HUES6 (cell line): ENCODE results near the gene SLC6A4.

Source experiments
- H3K27ac ChIP-seq: 2 replicates; pipeline ENCODE4 v1.7.0; 2013; ENCODE audit warnings: low read depth, mild to moderate bottlenecking, low read length, inconsistent platforms
- H3K27me3 ChIP-seq: 2 replicates; pipeline ENCODE4 v1.6.1; 2013; ENCODE audit warnings: low read length; ENCODE audit not compliant: control insufficient read depth, insufficient read depth
- H3K36me3 ChIP-seq: 2 replicates; pipeline ENCODE4 v1.6.1; 2013; ENCODE audit warnings: low read length; ENCODE audit not compliant: control insufficient read depth, insufficient read depth
- H3K4me1 ChIP-seq: 2 replicates; pipeline ENCODE4 v1.6.1; 2013; ENCODE audit warnings: low read length; ENCODE audit not compliant: control insufficient read depth, insufficient read depth
- H3K4me3 ChIP-seq: 2 replicates; pipeline ENCODE4 v1.5.1; 2013; ENCODE audit warnings: low read depth, low read length
- H3K9ac ChIP-seq: one replicate; pipeline ENCODE4 v1.6.1; 2013; ENCODE audit warnings: mild to moderate bottlenecking, low read length
- H3K9me3 ChIP-seq: 2 replicates; pipeline ENCODE4 v1.6.1; 2013; ENCODE audit warnings: low read depth, low read length; ENCODE audit not compliant: control insufficient read depth, insufficient read depth

Gene SLC6A4

DNA sequence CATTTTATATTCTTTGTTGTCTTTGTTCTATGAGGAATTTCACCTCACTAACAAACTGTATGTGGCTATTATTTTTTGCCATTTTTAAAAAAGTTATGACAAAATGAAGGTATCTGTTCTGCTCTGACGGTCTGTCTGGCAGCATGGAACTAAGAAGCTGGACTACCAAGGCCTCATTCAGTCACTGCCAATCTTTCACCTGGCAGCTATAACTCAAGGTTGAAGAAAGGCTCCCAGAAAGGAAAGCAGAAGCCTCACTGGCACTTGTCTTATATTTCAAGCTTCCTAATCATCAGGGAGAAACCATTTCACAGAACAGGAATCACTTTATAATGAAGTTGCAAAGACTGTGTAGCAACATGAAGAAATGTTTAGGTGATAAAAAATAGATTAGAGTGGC is 18.7 kb upstream of the SLC6A4 start:
- Histone ChIP-seq H3K4me1 (no peaks in the 10 kb centered on the region), H3K4me3 (no peak overlapping the region), H3K9me3 (no peaks in the 10 kb centered on the region), H3K9ac (no peak overlapping the region), H3K27ac (no peak overlapping the region), H3K27me3 (no peaks in the 10 kb centered on the region), H3K36me3 (peaks cover 55% of the 10 kb centered on the region)

DNA sequence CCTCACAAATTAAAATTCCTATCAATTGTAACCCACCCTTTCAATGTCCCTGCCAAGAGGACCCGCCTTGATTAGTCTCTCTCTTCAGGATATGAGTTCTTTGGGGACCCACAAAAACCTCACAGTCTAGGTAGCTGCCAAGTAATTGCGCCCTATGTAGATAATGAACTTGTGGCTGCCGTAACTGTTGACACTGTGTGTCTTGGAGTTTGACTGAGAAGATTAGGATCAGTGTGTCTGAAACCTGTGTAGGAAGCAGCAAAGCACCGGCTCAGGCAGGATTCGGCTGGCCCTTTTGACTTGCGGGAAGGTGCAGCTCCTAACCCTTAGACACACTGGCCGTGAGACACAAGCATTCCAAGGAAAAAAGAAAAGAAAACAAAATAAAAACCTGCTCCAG is 17.8 kb upstream of the SLC6A4 start:
- H3K27ac ChIP-seq: no peak overlapping the region
- H3K4me1 ChIP-seq: no peaks in the 10 kb centered on the region
- no peak overlapping the region for H3K4me3 ChIP-seq
- H3K27me3 ChIP-seq: no peaks in the 10 kb centered on the region
- H3K9me3 ChIP-seq: no peaks in the 10 kb centered on the region
- H3K36me3 ChIP-seq: peaks cover 59% of the 10 kb centered on the region
- H3K9ac ChIP-seq: no peak overlapping the region

DNA sequence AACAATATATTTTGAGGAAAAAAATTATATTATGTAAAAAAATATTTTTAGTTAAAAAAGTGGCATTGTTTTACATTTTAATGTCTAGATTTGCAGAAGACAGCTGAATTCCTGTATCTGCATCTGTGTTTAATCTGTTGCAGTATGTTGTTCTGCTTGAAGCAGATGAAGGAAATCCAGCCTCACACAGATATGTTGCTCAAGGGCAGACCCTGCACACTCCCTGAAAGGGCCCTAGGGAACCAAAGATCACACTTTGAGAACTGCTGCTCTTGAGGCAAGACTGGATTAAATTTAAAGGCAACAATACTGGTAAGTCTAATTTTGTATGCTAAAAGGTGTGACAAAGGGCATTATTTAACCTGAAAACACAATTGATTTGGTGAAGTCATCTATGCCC is 16.4 kb upstream of the SLC6A4 start:
- H3K36me3 ChIP-seq: peaks cover 60% of the 10 kb centered on the region
- no peaks in the 10 kb centered on the region for H3K9me3 ChIP-seq
- no peaks in the 10 kb centered on the region for H3K4me1 ChIP-seq
- H3K4me3 ChIP-seq: no peak overlapping the region
- H3K27ac ChIP-seq: no peak overlapping the region
- no peaks in the 10 kb centered on the region for H3K27me3 ChIP-seq
- no peak overlapping the region for H3K9ac ChIP-seq

DNA sequence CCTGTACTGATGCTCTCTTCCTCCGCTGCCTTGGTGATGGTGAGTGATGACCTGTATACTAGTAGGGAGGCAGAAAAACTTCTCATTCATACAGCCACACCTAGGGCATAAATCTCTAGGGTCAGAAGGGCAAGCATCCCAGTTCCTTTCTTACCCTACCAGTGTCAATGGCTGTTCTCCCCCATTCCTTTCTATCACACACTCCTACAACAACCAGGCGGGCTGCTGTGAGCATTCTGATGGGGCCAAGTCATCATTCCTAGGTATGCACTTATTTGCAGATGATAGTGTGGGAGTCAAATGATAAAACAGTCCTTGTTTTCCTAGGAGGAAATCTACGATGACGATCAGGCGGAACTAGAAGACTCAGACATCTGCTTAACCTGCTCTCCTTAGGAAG is 14.0 kb upstream of the SLC6A4 start:
- no peak overlapping the region for H3K4me3 ChIP-seq
- H3K4me1 ChIP-seq: no peaks in the 10 kb centered on the region
- H3K9me3 ChIP-seq: no peaks in the 10 kb centered on the region
- no peak overlapping the region for H3K9ac ChIP-seq
- no peak overlapping the region for H3K27ac ChIP-seq
- H3K36me3 ChIP-seq: peaks cover 54% of the 10 kb centered on the region
- no peaks in the 10 kb centered on the region for H3K27me3 ChIP-seq

DNA sequence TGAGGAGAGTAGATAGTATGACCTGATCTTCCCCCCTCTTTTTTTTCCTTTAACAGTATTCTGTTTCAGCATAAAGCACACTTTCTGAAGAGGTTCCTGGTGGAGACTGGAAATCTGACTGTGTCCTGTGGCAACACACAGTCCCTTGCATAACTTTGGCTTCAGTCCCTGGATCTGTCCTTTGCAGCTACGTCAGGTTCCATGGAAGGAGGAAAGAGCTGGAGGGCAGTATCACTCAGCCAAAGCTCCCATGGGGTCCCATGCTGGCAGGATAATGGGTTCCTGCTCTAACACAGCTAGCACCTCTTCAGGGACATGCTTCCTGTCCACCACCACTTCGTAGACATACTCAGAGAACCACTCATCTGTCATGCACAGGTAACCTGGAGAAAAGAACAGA is 13.3 kb upstream of the SLC6A4 start:
- Histone ChIP-seq H3K27ac (no peak overlapping the region), H3K36me3 (peaks cover 51% of the 10 kb centered on the region), H3K27me3 (no peaks in the 10 kb centered on the region), H3K4me3 (no peak overlapping the region), H3K4me1 (no peaks in the 10 kb centered on the region), H3K9me3 (no peaks in the 10 kb centered on the region), H3K9ac (no peak overlapping the region)

DNA sequence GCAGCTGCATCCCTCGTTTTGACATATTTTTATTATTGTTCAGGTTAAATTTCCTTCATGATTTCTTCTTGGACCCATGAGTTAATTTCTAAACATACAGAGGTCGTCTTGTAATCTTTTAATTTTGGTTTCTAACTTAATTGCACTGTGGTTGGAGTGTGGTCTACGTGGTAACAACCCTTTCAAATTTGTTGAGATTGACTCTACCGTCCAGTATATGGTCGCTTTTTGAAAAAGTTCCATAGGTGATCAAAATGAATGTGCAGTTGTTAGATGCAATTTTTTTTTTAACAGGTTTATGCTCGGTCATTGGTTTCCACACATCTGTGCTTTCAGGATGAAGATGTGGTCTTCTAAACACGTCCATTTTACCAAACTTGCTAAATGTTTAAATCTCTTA is 11.0 kb upstream of the SLC6A4 start:
- Histone ChIP-seq H3K27ac (no peak overlapping the region), H3K4me3 (no peak overlapping the region), H3K36me3 (peaks cover 41% of the 10 kb centered on the region), H3K9me3 (no peaks in the 10 kb centered on the region), H3K4me1 (no peaks in the 10 kb centered on the region), H3K9ac (no peak overlapping the region), H3K27me3 (no peaks in the 10 kb centered on the region)

DNA sequence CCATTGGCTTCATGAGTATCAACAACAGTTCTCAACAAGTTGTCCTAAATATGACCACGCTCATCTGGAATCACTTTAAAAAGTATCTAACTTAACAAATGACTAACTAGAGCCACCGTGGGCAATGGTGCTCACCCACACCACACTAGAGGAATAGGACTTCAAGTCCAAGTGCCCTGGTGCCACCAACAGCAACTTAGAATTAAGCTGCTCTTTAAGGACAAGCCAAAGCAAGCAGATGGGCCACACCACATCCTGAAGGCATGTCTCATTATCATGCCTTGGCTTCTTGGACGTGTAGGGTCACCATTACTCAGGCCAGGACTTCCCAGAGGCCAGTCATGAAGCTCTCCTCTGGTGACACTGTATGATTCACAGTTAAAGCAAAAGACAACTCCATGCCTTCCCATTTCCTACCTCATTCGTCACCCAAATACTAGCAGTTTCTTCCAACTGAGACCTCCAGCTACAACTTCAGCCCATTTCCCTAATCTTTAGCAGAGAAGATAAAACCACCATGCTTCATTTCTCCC is 9.4 kb upstream of the SLC6A4 start:
- Histone ChIP-seq H3K4me3 (no peak overlapping the region), H3K36me3 (peaks cover 32% of the 10 kb centered on the region), H3K27me3 (no peaks in the 10 kb centered on the region), H3K27ac (no peak overlapping the region), H3K4me1 (no peaks in the 10 kb centered on the region), H3K9me3 (no peaks in the 10 kb centered on the region), H3K9ac (no peak overlapping the region)

DNA sequence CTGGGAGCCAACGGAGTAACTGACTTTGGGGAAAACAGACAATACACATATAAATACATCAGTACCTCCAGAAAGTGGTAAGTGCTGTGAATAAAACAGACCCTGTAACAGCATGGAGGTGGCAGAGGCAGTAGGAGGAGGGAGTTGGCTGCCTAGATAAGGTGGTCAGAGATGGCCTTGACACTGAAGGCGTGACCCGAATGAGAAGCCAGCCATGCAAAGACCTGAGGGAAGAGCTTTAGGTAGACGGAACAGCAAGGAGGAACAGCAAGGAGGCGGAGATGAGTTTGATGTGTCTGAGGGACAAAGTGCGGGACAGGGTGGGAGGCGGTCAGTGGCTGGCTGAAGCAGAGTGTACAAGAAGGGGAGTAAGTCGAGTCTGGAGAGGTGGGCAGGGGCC is 8.1 kb upstream of the SLC6A4 start:
- H3K4me3 ChIP-seq: no peak overlapping the region
- no peak overlapping the region for H3K9ac ChIP-seq
- H3K27me3 ChIP-seq: peaks cover 13% of the 10 kb centered on the region
- no peak overlapping the region for H3K27ac ChIP-seq
- H3K9me3 ChIP-seq: no peaks in the 10 kb centered on the region
- H3K36me3 ChIP-seq: peaks cover 19% of the 10 kb centered on the region
- peaks cover 7% of the 10 kb centered on the region for H3K4me1 ChIP-seq

DNA sequence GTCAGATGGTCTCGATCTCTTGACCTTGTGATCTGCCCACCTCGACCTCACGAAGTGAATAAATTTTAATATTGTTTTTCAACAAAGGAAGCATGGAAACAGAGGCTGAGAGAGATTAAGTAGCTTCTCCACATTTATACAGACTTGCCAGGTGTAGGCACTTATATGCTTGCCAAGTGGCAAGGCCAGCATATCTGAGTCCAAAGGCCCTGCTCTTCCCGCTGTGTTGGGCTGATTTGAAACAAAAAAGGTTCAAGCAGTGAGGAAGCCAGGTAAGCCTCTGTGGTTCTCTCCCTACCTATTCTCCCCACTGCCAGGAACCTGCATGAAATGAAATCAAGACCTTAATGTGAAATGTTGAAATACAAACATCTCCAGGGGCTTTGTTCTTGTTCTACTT is 7.5 kb upstream of the SLC6A4 start:
- Histone ChIP-seq H3K4me1 (peaks cover 12% of the 10 kb centered on the region), H3K4me3 (no peak overlapping the region), H3K9ac (no peak overlapping the region), H3K27me3 (peaks cover 19% of the 10 kb centered on the region), H3K36me3 (peaks cover 13% of the 10 kb centered on the region), H3K27ac (no peak overlapping the region), H3K9me3 (no peaks in the 10 kb centered on the region)

DNA sequence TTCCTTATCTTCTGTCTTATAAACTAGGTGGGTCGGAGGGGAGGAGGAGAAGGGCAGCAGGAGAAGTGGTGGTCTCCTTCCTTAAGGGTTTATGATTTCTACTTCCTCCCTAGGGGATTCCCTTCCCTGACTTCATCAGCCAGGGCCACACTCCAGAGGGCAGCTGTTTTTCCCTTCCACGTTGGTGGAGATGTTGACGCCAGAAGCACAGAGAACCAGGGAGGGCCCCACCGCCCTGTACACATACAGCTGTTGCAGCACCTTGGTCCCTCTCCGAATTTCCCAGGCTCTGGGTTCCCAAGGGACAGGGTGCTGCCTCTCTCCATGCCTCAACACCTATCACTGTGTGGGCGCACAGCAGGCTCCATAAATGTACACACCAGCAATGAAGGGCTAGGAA is 5.6 kb upstream of the SLC6A4 start:
- H3K4me1 ChIP-seq: peaks cover 20% of the 10 kb centered on the region
- H3K9me3 ChIP-seq: no peaks in the 10 kb centered on the region
- no peak overlapping the region for H3K27ac ChIP-seq
- no peak overlapping the region for H3K9ac ChIP-seq
- peaks cover 36% of the 10 kb centered on the region for H3K27me3 ChIP-seq
- no peaks in the 10 kb centered on the region for H3K36me3 ChIP-seq
- no peak overlapping the region for H3K4me3 ChIP-seq

DNA sequence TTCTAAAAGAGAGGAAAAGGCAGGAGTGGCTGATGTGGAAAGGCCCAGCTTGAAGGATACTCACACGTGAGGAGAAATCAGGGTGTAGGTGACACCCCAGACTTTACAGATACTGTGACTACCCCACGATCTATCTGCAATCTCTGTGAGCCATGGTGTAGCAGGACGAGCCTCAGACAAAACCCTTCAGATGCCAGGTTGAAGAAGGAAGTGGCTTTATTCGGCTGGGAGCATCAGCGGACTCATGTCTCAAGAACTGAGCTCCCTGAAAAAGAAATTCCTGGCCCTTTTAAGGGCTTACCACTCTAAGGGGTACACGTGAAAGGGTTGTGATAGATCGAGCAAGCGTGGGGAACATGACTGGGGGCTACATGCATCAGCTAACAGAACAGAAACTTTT is 4.7 kb upstream of the SLC6A4 start:
- H3K9me3 ChIP-seq: no peaks in the 10 kb centered on the region
- no peak overlapping the region for H3K27ac ChIP-seq
- H3K9ac ChIP-seq: no peak overlapping the region
- H3K4me1 ChIP-seq: peaks cover 20% of the 10 kb centered on the region
- peaks cover 45% of the 10 kb centered on the region for H3K27me3 ChIP-seq
- no peaks in the 10 kb centered on the region for H3K36me3 ChIP-seq
- H3K4me3 ChIP-seq: no peak overlapping the region

DNA sequence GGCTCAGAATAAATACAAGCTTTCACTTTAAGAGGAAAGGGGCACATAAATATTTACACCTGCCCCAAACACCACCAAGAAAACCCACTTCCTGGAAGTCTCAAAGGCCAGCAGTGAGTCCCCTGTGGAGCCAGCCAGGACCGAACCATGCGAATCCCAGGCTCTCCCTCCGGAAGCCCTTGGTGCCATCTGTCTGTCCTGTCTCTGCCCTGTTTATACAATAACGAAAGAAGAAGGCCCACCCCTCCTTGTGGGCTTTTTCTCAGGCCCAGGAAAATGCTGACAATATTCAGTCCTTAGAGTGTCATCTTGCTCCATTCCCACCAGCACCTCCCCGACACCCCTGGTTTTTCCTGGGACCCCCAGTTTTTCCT is 3.6 kb upstream of the SLC6A4 start:
- peaks cover 56% of the 10 kb centered on the region for H3K27me3 ChIP-seq
- no peak overlapping the region for H3K9ac ChIP-seq
- no peak overlapping the region for H3K27ac ChIP-seq
- H3K36me3 ChIP-seq: no peaks in the 10 kb centered on the region
- no peaks in the 10 kb centered on the region for H3K9me3 ChIP-seq
- peaks cover 20% of the 10 kb centered on the region for H3K4me1 ChIP-seq
- H3K4me3 ChIP-seq: no peak overlapping the region
